ENCODE measurements around the gene SCUBE1.

SCUBE1 gene

GRCh38 chr22:43187171-43188099 is 155.7 kb downstream of the SCUBE1 start:
- peak; percentile 59 for DNase-seq (ENCODE audit: low read depth, low spot score)

GRCh38 chr22:43186272-43187170 is 156.7 kb downstream of the SCUBE1 start, which contains the start of gene TTLL12:
TTLL12 (minus strand) TSS chr22:43187134; CDS start chr22:43187069, 65 bp downstream.
- no peak for DNase-seq (ENCODE audit: low read depth, low spot score)
- peak within 1 kb of the TSS; percentile 87 for H3K27ac ChIP-seq

More at GRCh38 chr22:43187171-43188099, 155.7 kb downstream of the SCUBE1 start:
- peak overlapping the region; percentile 87 for H3K27ac ChIP-seq

- peak overlapping the region; percentile 63 for H3K27ac ChIP-seq
- no peak for DNase-seq (ENCODE audit: low read depth, low spot score)
Measured at GRCh38 chr22:43185860-43186261, 157.3 kb downstream of the SCUBE1 start.

- peak overlapping the region; percentile 65 for H3K27ac ChIP-seq
- DNase-seq (ENCODE audit: low read depth, low spot score), result peak; percentile 26
Measured at GRCh38 chr22:43183496-43184277, 159.5 kb downstream of the SCUBE1 start.

DNA sequence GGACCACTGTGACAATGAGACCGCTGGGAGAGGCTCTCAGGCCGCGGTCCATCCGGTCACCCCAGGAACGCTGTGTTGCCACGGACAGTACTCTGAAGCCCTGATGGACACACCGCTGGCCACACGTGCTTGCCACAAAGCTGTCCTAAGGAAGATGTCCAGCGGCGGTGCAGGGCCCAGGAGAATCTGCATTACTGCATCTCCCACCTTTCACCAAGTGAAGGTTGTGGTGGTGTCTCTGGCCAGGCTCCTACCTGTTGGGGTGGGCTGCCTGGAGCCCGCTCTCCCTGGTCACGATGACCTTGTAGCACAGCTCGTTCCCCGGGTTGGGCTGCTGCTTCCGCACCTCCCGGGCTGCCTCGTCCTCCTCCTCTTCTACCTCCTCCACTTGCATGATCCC is 160.4 kb downstream of the SCUBE1 start:
- no peak overlapping the region for H3K27ac ChIP-seq
- no peak for DNase-seq (ENCODE audit: low read depth, low spot score)

GRCh38 chr22:43182118-43182517 is 161.1 kb downstream of the SCUBE1 start:
- H3K27ac ChIP-seq, result no peak overlapping the region
- no peak for DNase-seq (ENCODE audit: low read depth, low spot score)

- no peak for DNase-seq (ENCODE audit: low read depth, low spot score)
- H3K27ac ChIP-seq, result no peak overlapping the region
Measured at GRCh38 chr22:43181321-43182076, 161.7 kb downstream of the SCUBE1 start.

GRCh38 chr22:43180670-43181069 is 162.5 kb downstream of the SCUBE1 start:
- no peak overlapping the region for H3K27ac ChIP-seq
- DNase-seq (ENCODE audit: low read depth, low spot score), result no peak

DNA sequence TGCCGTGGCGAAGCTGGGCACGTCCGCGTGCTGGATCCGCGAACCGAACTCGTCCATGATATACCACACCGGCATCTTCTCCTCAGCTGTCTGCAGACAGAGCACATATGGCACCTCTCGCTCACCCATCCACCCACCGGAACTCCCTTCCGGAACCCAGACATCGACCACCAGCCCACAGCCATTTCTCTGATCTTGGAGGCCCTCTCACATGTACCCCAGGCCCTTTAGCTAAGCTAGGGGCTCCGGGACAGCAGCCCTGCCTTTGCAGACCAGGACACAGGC is 163.3 kb downstream of the SCUBE1 start:
- no peak overlapping the region for H3K27ac ChIP-seq
- no peak for DNase-seq (ENCODE audit: low read depth, low spot score)

DNA sequence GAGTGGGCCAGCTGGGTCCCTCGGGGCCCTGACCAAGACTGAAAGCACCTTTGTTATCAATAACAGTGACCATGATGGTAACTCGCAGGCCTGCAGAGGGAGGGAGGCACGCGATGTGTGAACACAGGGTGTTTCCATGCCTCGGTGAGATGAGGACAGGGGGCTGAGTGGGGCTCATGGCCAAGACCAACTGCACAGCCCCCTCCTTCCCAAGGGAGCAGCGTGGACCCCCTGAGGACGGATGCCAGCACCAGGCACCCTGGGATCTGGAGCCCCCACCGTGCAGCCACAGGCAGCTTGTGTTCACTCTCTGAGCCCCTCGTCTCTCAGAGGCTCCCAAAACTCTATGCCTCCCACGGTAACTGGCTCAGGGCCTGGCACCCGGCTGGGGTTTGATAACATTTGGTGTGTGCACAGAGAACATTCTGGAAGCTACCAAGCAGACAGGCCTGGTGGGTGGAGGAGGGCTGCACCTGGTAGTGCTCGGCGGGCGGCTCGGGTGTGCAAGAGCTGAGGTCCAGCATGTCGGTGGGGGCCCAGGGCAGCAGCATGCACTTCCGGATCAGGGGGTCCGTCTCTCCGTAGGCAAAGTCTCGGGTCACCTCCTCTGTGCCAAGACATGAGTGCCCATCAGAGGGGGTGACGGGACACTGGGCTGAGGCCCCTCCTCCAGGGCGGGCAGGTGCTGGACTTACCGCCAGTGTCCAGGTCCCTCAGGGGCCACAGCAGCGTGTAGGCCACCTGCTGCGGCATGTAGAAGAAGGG is 163.8 kb downstream of the SCUBE1 start:
- no peak for DNase-seq (ENCODE audit: low read depth, low spot score)
- H3K27ac ChIP-seq, result no peak overlapping the region

DNA sequence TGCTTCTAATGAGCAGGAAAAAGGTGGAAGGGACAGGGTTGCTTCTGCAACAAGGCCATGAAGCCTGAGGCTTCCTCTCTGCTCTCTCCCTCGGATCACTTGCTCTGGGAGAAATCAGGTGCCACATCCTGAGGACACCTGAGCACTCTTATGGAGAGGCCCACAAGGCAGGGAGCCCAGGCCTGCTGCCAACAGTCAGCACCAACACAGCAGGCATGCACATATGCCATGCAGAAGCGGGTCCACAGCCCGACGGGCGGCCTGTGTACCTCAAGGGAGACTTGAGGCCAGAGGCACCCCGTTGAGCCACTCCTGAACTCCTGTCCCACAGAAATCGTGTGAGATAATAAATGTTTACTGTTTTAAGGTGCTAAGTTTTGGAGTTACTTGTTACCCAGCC is 165.7 kb downstream of the SCUBE1 start:
- no peak for DNase-seq (ENCODE audit: low read depth, low spot score)
- H3K27ac ChIP-seq, result no peak overlapping the region

- DNase-seq (ENCODE audit: low read depth, low spot score), result no peak
Measured at GRCh38 chr22:43176090-43176489, 167.1 kb downstream of the SCUBE1 start.

GRCh38 chr22:43174941-43175531 is 168.1 kb downstream of the SCUBE1 start:
- no peak overlapping the region for H3K27ac ChIP-seq
- DNase-seq (ENCODE audit: low read depth, low spot score), result no peak

More at GRCh38 chr22:43176090-43176489, 167.1 kb downstream of the SCUBE1 start:
- no peak overlapping the region for H3K27ac ChIP-seq

DNA sequence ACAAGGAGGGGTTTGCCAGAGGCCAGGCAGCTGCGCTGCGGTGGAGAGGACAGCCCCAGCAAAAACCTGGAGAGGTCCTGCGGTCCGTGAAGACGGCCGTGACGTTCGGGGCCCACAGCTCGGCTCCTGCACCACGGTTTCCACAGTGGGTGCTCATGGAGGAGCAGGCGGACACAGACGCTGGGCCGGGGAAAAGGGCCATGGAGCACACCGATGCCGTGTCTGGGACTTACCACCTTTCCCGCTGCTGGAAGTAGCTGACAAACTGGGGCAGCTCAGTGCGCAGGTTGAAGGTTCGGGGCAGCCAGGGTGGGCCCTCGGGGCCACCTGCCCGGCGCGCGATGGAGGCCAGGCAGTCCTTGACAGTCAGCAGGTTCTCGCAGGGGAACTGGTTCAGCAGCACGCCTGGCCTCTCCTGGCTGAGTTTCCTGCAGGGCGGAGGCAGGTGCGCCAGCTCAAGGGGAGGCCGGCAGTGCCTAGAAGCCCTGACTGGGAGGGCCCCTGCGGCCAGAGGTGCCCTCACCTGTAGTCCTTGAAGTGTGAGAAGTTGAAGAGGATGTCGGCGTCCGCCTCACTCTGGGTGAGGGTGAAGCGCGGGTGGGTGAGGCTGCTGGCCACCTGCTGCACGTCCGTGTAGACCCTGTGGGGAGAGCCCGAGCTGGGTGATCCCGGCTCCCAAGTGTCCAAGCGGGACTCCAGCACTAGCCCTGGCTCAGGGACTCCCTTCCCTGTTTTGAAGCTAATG is 169.0 kb downstream of the SCUBE1 start:
- H3K27ac ChIP-seq, result no peak overlapping the region
- DNase-seq (ENCODE audit: low read depth, low spot score), result no peak

GRCh38 chr22:43173566-43173965 is 169.6 kb downstream of the SCUBE1 start:
- DNase-seq (ENCODE audit: low read depth, low spot score), result no peak
- no peak overlapping the region for H3K27ac ChIP-seq

DNA sequence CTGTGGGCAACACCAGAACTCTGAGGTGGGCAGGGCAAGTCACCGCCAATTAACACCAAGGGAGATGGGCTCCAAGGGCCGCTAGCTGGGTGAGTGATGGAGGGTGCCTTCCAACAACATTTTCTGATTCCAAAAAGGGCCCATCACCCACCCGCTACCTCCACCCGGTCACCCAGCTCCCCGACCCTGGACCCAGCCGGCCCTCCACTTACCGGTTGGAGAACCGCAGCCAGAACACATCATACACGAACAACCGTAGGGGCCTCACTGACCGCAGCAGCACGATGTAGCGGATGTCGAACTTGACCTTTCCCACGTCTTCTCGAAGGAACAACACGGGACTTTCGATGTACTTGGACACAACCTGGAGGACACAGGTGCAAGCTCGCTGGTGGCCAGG is 171.0 kb downstream of the SCUBE1 start:
- H3K27ac ChIP-seq, result no peak overlapping the region
- no peak for DNase-seq (ENCODE audit: low read depth, low spot score)

DNA sequence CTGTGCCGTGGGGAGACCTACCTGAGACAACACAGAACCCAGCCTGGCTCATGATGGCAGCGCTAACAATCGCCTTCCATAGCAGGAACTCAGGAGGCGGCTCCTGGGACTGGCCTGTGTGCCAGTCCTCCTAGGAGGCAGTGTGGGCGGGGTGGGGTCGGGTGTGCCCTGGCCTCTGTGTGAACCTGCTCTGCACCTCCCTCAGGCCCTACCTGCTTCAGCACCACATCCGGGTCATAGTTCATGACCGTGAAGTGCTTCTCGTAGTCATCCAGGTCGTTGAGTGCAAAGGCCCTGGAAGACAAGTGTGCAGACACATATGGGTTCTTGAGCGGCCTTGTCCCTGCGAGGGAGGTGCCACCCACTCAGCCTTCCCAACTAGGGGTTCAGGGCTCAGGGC is 171.6 kb downstream of the SCUBE1 start:
- no peak for DNase-seq (ENCODE audit: low read depth, low spot score)
- H3K27ac ChIP-seq, result no peak overlapping the region

- DNase-seq (ENCODE audit: low read depth, low spot score), result no peak
- no peak overlapping the region for H3K27ac ChIP-seq
Measured at GRCh38 chr22:43171019-43171491, 172.1 kb downstream of the SCUBE1 start.

Data from epithelial cell of prostate (primary cell).